Endodermal cell (in vitro differentiated cells): ENCODE measurements around the gene MAS1L. TPM values are rescaled to one million over a fixed set of nuclear protein-coding genes. Genes with fewer than 3 reads are reported as not detected.

Experiments used
- DNase-seq: peaks from one replicate; pipeline ENCODE4 v3.0.0-alpha.2; 2017
- H3K27ac ChIP-seq: 2 replicates; pipeline ENCODE4 v1.5.1; 2013; ENCODE audit warnings: mild to moderate bottlenecking, low read depth, low read length, moderate library complexity
- H3K27me3 ChIP-seq: 2 replicates; pipeline ENCODE4 v1.6.1; 2013; ENCODE audit warnings: mild to moderate bottlenecking, low read length, moderate library complexity; ENCODE audit not compliant: insufficient read depth, control insufficient read depth, poor library complexity, severe bottlenecking
- H3K36me3 ChIP-seq: 2 replicates; pipeline ENCODE4 v1.7.0; 2013; ENCODE audit warnings: mild to moderate bottlenecking, low read length, moderate library complexity; ENCODE audit not compliant: control insufficient read depth, insufficient read depth
- H3K4me1 ChIP-seq: one replicate; pipeline ENCODE4 v1.7.0; 2013; ENCODE audit warnings: low read length; ENCODE audit not compliant: control insufficient read depth, insufficient read depth
- H3K4me3 ChIP-seq: 2 replicates; pipeline ENCODE4 v1.5.1; 2013; ENCODE audit warnings: mild to moderate bottlenecking, low read length, moderate library complexity
- H3K9ac ChIP-seq: 2 replicates; pipeline ENCODE4 v1.6.1; 2013; ENCODE audit warnings: mild to moderate bottlenecking, low read length, moderate library complexity; ENCODE audit not compliant: poor library complexity, severe bottlenecking; ENCODE audit errors: extremely low read depth
- H3K9me3 ChIP-seq: 2 replicates; pipeline ENCODE4 v1.6.1; 2013; ENCODE audit warnings: mild to moderate bottlenecking, low read length, moderate library complexity; ENCODE audit not compliant: control insufficient read depth
- H3K27ac Mint-ChIP-seq: 2 replicates; pipeline ENCODE4 v1.8.0; 2020; ENCODE audit warnings: mixed read lengths
- H3K27me3 Mint-ChIP-seq: 2 replicates; pipeline ENCODE4 v1.8.0; 2021; ENCODE audit warnings: mild to moderate bottlenecking, mixed read lengths; ENCODE audit not compliant: insufficient read depth
- H3K36me3 Mint-ChIP-seq: 2 replicates; pipeline ENCODE4 v1.8.0; 2020; ENCODE audit warnings: low read depth, mixed read lengths
- H3K4me1 Mint-ChIP-seq: 2 replicates; pipeline ENCODE4 v1.8.0; 2020; ENCODE audit warnings: mixed read lengths
- H3K4me3 Mint-ChIP-seq: 2 replicates; pipeline ENCODE4 v1.8.0; 2020; ENCODE audit warnings: mild to moderate bottlenecking, moderate library complexity, mixed read lengths
- H3K9me3 Mint-ChIP-seq: 2 replicates; pipeline ENCODE4 v1.8.0; 2020; ENCODE audit warnings: mild to moderate bottlenecking, mixed read lengths
- CTCF ChIP-seq: fragments of 200-600 bp; sonication (generic); conservative IDR thresholded peaks from 2 replicates; pipeline ENCODE4 v1.5.0; 2021; ENCODE audit warnings: antibody characterized with exemption, mild to moderate bottlenecking
- WGBS, 2 experiments: methylation state at CpG; one replicate each; pipeline versions ENCODE4 v1.1.5 to v1.1.7; 2013; ENCODE audit warnings: missing lambda C conversion rate in 2 of 2, mixed read lengths in 1 of 2; ENCODE audit not compliant: insufficient coverage in 1 of 2, insufficient read length in 1 of 2; 5-methylcytosine and 5-hydroxymethylcytosine counted together
- total RNA-seq, 2 donors: library from RNA; stranded (reverse); fragmentation: NEBNext Ultra II Directional in 1 of 2; extraction: Animal tissue kit (Norgen Biotek cat#: 25700) in 1 of 2; gene quantifications; 2 replicates in 1 of 2; 3 replicates in 1 of 2; pipeline ENCODE4 v1.2.1, GENCODE V29; 2021

The MAS1L gene
- total RNA-seq, 2 donors from 2014 or later: not detected

- 70 to 92% methylated on average over 2 to 4 of the region's 4 CpGs for WGBS, 2 experiments
- H3K4me1 ChIP-seq: no peaks in the 10 kb centered on the region
- H3K9me3 Mint-ChIP-seq: no peaks in the 10 kb centered on the region
- H3K9ac ChIP-seq: no peak overlapping the region
- DNase-seq: no peak
- no peak overlapping the region for H3K4me3 Mint-ChIP-seq
- peaks cover 8% of the 10 kb centered on the region for H3K9me3 ChIP-seq
- no peak overlapping the region for H3K27ac Mint-ChIP-seq
- H3K36me3 ChIP-seq: no peaks in the 10 kb centered on the region
- no peaks in the 10 kb centered on the region for H3K36me3 Mint-ChIP-seq
- H3K4me3 ChIP-seq: no peak overlapping the region
- no peak for TF ChIP-seq CTCF
- H3K4me1 Mint-ChIP-seq: no peaks in the 10 kb centered on the region
- no peaks in the 10 kb centered on the region for H3K27me3 ChIP-seq
- H3K27me3 Mint-ChIP-seq: no peaks in the 10 kb centered on the region
- no peak overlapping the region for H3K27ac ChIP-seq
Measured at GRCh38 chr6:29491574-29491973, 3.8 kb upstream of the MAS1L start.

GRCh38 chr6:29490552-29490951 lies 2.8 kb upstream of the MAS1L start:
- no peak for TF ChIP-seq CTCF
- Mint-ChIP-seq H3K4me3 (no peak overlapping the region), H3K4me1 (no peaks in the 10 kb centered on the region), H3K36me3 (no peaks in the 10 kb centered on the region), H3K27me3 (no peaks in the 10 kb centered on the region), H3K9me3 (no peaks in the 10 kb centered on the region), H3K27ac (no peak overlapping the region)
- Histone ChIP-seq H3K27me3 (no peaks in the 10 kb centered on the region), H3K27ac (no peak overlapping the region), H3K9ac (no peak overlapping the region), H3K9me3 (peaks cover 8% of the 10 kb centered on the region), H3K36me3 (no peaks in the 10 kb centered on the region), H3K4me3 (no peak overlapping the region), H3K4me1 (no peaks in the 10 kb centered on the region)
- DNase-seq: no peak
- 89 to 100% methylated on average over 1 to 2 of the region's 2 CpGs for WGBS, 2 experiments

- Histone ChIP-seq H3K4me1 (no peaks in the 10 kb centered on the region), H3K4me3 (no peak overlapping the region), H3K9ac (no peak overlapping the region), H3K9me3 (peaks cover 8% of the 10 kb centered on the region), H3K27ac (no peak overlapping the region), H3K36me3 (no peaks in the 10 kb centered on the region), H3K27me3 (no peaks in the 10 kb centered on the region)
- no peaks in the 10 kb centered on the region for H3K36me3 Mint-ChIP-seq
- no peak for TF ChIP-seq CTCF
- no peak overlapping the region for H3K27ac Mint-ChIP-seq
- H3K4me3 Mint-ChIP-seq: no peak overlapping the region
- no peaks in the 10 kb centered on the region for H3K9me3 Mint-ChIP-seq
- DNase-seq: no peak
- H3K4me1 Mint-ChIP-seq: no peaks in the 10 kb centered on the region
- no peaks in the 10 kb centered on the region for H3K27me3 Mint-ChIP-seq
- WGBS, 2 experiments: 74 to 98% methylated on average over 2 to 3 of the region's 3 CpGs
Measured at GRCh38 chr6:29490055-29490454, 2.3 kb upstream of the MAS1L start.
